Astrocyte (in vitro differentiated cells and primary cell): Measurements from ENCODE around the gene FBN2. TPM values are rescaled to one million over a fixed set of nuclear protein-coding genes. Genes with fewer than 3 reads are reported as not detected.

Source experiments
- DNase-seq: peaks from one replicate; pipeline ENCODE4 v3.0.0-alpha.2; 2010; ENCODE audit warnings: low read depth
- FAIRE-seq: peaks from 2 replicates; lab custom pipeline; 2011; peaks lifted over from hg19 to GRCh38; lab: Jason Lieb, UNC
- H2AFZ ChIP-seq: 2 replicates; pipeline ENCODE4 v1.6.0; 2012; ENCODE audit warnings: low read depth, low read length, inconsistent platforms
- H3K27ac ChIP-seq: 2 replicates; pipeline ENCODE4 v1.5.1; 2011; ENCODE audit warnings: low read depth, low read length, inconsistent platforms
- H3K27me3 ChIP-seq: 2 replicates; pipeline ENCODE4 v1.6.0; 2011; ENCODE audit warnings: low read length, inconsistent platforms; ENCODE audit not compliant: insufficient read depth
- H3K36me3 ChIP-seq: 2 replicates; pipeline ENCODE4 v1.5.1; 2011; ENCODE audit warnings: low read length, inconsistent platforms; ENCODE audit not compliant: insufficient read depth
- H3K4me1 ChIP-seq: 2 replicates; pipeline ENCODE4 v1.5.1; 2011; ENCODE audit warnings: low read length, inconsistent platforms; ENCODE audit not compliant: insufficient read depth
- H3K4me2 ChIP-seq: 2 replicates; pipeline ENCODE4 v1.6.0; 2012; ENCODE audit warnings: low read length, inconsistent platforms
- H3K4me3 ChIP-seq: 2 replicates; pipeline ENCODE4 v1.5.1; 2011; ENCODE audit warnings: low read depth, mild to moderate bottlenecking, low read length, inconsistent platforms; ENCODE audit not compliant: insufficient read depth
- H3K79me2 ChIP-seq: 2 replicates; pipeline ENCODE4 v1.6.0; 2012; ENCODE audit warnings: mild to moderate bottlenecking, low read length, inconsistent platforms; ENCODE audit not compliant: insufficient read depth
- H3K9ac ChIP-seq: 2 replicates; pipeline ENCODE4 v1.6.0; 2012; ENCODE audit warnings: mild to moderate bottlenecking, low read length, inconsistent platforms
- H3K9me3 ChIP-seq: 2 replicates; pipeline ENCODE4 v1.5.1; 2012; ENCODE audit warnings: low read depth, mild to moderate bottlenecking, low read length, inconsistent platforms; ENCODE audit not compliant: insufficient read depth
- H4K20me1 ChIP-seq: 2 replicates; pipeline ENCODE4 v1.6.0; 2012; ENCODE audit warnings: low read length, inconsistent platforms; ENCODE audit not compliant: insufficient read depth
- H3K27ac Mint-ChIP-seq: one replicate; pipeline ENCODE4 v1.8.0; 2021; ENCODE audit warnings: mild to moderate bottlenecking, mixed read lengths; ENCODE audit not compliant: unreplicated experiment
- H3K27me3 Mint-ChIP-seq: one replicate; pipeline ENCODE4 v1.8.0; 2021; ENCODE audit warnings: low read depth, mixed read lengths; ENCODE audit not compliant: unreplicated experiment
- H3K36me3 Mint-ChIP-seq: one replicate; pipeline ENCODE4 v1.8.0; 2021; ENCODE audit warnings: low read depth, mixed read lengths; ENCODE audit not compliant: unreplicated experiment
- H3K4me1 Mint-ChIP-seq: one replicate; pipeline ENCODE4 v1.8.0; 2021; ENCODE audit warnings: low read depth, mixed read lengths; ENCODE audit not compliant: unreplicated experiment
- H3K4me3 Mint-ChIP-seq: one replicate; pipeline ENCODE4 v1.8.0; 2021; ENCODE audit warnings: mild to moderate bottlenecking, moderate library complexity, mixed read lengths; ENCODE audit not compliant: unreplicated experiment
- H3K9me3 Mint-ChIP-seq: one replicate; pipeline ENCODE4 v1.8.0; 2021; ENCODE audit warnings: mild to moderate bottlenecking, mixed read lengths; ENCODE audit not compliant: unreplicated experiment
- CTCF ChIP-seq: IDR thresholded peaks from 2 replicates; pipeline ENCODE4 v1.5.1; 2011; ENCODE audit warnings: low read depth, mild to moderate bottlenecking, inconsistent platforms, low read length, moderate library complexity; ENCODE audit not compliant: insufficient read depth
- EZH2 ChIP-seq: IDR thresholded peaks from 2 replicates; pipeline ENCODE4 v1.6.1; 2012; ENCODE audit warnings: mild to moderate bottlenecking, low read length, inconsistent platforms; ENCODE audit not compliant: insufficient read depth
- total RNA-seq: library from RNA; stranded (reverse); gene quantifications from 2 replicates; pipeline ENCODE4 v1.2.1, GENCODE V29; 2021

Gene FBN2
- total RNA-seq, 1 donor from 2014 or later = 176 TPM

- peaks cover 4% of the 10 kb centered on the region for H3K4me1 ChIP-seq
- H2AFZ ChIP-seq = no peak overlapping the region
- H3K36me3 Mint-ChIP-seq = peaks cover 18% of the 10 kb centered on the region
- no peak overlapping the region for H3K4me3 ChIP-seq
- H3K9me3 ChIP-seq = no peaks in the 10 kb centered on the region
- TF ChIP-seq EZH2 = no peak
- no peak for TF ChIP-seq CTCF
- no peak overlapping the region for H3K9ac ChIP-seq
- no peaks in the 10 kb centered on the region for H3K27me3 Mint-ChIP-seq
- peaks cover 21% of the 10 kb centered on the region for H4K20me1 ChIP-seq
- H3K27ac ChIP-seq = no peak overlapping the region
- peak overlapping the region; percentile 96 for H3K4me2 ChIP-seq
- no peak for DNase-seq
- H3K79me2 ChIP-seq = peaks cover 34% of the 10 kb centered on the region
- H3K36me3 ChIP-seq = peaks cover 2% of the 10 kb centered on the region
- peak overlapping the region; percentile 93 for H3K4me3 Mint-ChIP-seq
- peaks cover 21% of the 10 kb centered on the region for H3K4me1 Mint-ChIP-seq
- no peaks in the 10 kb centered on the region for H3K27me3 ChIP-seq
- H3K27ac Mint-ChIP-seq = no peak overlapping the region
- no peak for FAIRE-seq
- no peaks in the 10 kb centered on the region for H3K9me3 Mint-ChIP-seq
These were observed 2.8 kb downstream of the FBN2 start for GRCh38 chr5:128535251-128535650.

- DNase-seq (peak; percentile 60), FAIRE-seq (no peak)
- H4K20me1 ChIP-seq = peaks cover 21% of the 10 kb centered on the region
- peaks cover 34% of the 10 kb centered on the region for H3K79me2 ChIP-seq
- Mint-ChIP-seq H3K27me3 (no peaks in the 10 kb centered on the region), H3K4me3 (peak overlapping the region; percentile 93), H3K9me3 (no peaks in the 10 kb centered on the region), H3K36me3 (peaks cover 20% of the 10 kb centered on the region), H3K27ac (no peak overlapping the region), H3K4me1 (peaks cover 21% of the 10 kb centered on the region)
- peaks cover 4% of the 10 kb centered on the region for H3K4me1 ChIP-seq
- no peak overlapping the region for H2AFZ ChIP-seq
- H3K4me2 ChIP-seq = peak overlapping the region; percentile 96
- no peaks in the 10 kb centered on the region for H3K27me3 ChIP-seq
- H3K9me3 ChIP-seq = no peaks in the 10 kb centered on the region
- peaks cover 2% of the 10 kb centered on the region for H3K36me3 ChIP-seq
- TF ChIP-seq EZH2 = no peak
- TF ChIP-seq CTCF = no peak
- no peak overlapping the region for H3K9ac ChIP-seq
- no peak overlapping the region for H3K27ac ChIP-seq
- H3K4me3 ChIP-seq = no peak overlapping the region
These were observed 3.3 kb downstream of the FBN2 start for GRCh38 chr5:128534726-128535125.

- Histone ChIP-seq H3K4me1 (peaks cover 4% of the 10 kb centered on the region), H3K27ac (no peak overlapping the region), H3K9ac (no peak overlapping the region), H3K4me2 (no peak overlapping the region), H3K4me3 (no peak overlapping the region), H3K36me3 (peaks cover 6% of the 10 kb centered on the region), H3K9me3 (no peaks in the 10 kb centered on the region), H2AFZ (no peak overlapping the region), H3K79me2 (peaks cover 34% of the 10 kb centered on the region), H3K27me3 (no peaks in the 10 kb centered on the region), H4K20me1 (peaks cover 21% of the 10 kb centered on the region)
- no peak for FAIRE-seq
- peak overlapping the region; percentile 34 for H3K27ac Mint-ChIP-seq
- no peak for TF ChIP-seq CTCF
- no peak for TF ChIP-seq EZH2
- H3K36me3 Mint-ChIP-seq = peaks cover 29% of the 10 kb centered on the region
- H3K4me3 Mint-ChIP-seq = no peak overlapping the region
- H3K27me3 Mint-ChIP-seq = no peaks in the 10 kb centered on the region
- H3K9me3 Mint-ChIP-seq = no peaks in the 10 kb centered on the region
- H3K4me1 Mint-ChIP-seq = peaks cover 28% of the 10 kb centered on the region
- no peak for DNase-seq
These were observed 5.3 kb downstream of the FBN2 start for GRCh38 chr5:128532776-128533175.
